HPDE6-E6E7 (cell line): ENCODE measurements around the gene RASSF5.

Experiments used
- DNase-seq: peaks from one replicate; pipeline ENCODE4 v3.0.0; 2011; ENCODE audit warnings: missing footprints; ENCODE audit errors: extremely low spot score

Gene RASSF5, protein sequence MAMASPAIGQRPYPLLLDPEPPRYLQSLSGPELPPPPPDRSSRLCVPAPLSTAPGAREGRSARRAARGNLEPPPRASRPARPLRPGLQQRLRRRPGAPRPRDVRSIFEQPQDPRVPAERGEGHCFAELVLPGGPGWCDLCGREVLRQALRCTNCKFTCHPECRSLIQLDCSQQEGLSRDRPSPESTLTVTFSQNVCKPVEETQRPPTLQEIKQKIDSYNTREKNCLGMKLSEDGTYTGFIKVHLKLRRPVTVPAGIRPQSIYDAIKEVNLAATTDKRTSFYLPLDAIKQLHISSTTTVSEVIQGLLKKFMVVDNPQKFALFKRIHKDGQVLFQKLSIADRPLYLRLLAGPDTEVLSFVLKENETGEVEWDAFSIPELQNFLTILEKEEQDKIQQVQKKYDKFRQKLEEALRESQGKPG

DNA sequence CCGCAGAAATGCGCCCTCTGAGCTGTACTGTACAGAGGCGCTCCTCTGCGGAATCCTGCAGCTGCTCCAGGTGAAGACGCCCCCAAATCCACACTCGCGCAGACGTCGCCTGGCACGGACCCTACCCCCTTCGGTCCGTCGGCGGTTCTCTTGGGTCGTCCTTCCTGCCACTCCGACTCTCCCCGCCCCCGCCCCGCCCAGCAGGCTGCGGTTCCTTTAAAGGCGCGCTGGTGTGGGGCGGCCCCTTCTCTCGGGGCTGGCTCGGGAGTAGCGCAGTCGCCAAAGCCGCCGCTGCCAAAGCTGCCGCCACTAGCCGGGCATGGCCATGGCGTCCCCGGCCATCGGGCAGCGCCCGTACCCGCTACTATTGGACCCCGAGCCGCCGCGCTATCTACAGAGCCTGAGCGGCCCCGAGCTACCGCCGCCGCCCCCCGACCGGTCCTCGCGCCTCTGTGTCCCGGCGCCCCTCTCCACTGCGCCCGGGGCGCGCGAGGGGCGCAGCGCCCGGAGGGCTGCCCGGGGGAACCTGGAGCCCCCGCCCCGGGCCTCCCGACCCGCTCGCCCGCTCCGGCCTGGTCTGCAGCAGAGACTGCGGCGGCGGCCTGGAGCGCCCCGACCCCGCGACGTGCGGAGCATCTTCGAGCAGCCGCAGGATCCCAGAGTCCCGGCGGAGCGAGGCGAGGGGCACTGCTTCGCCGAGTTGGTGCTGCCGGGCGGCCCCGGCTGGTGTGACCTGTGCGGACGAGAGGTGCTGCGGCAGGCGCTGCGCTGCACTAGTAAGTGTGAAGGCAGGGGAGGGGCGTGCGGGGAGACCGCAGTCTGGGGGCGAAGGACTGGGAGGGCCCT, at the start of gene RASSF5:
RASSF5 (plus strand) TSS at position 248 of the 846 bp plus-strand sequence; CDS start at position 320, 72 bp downstream.
- DNase-seq = peak; percentile 76

- DNase-seq = no peak
Observed at GRCh38 chr1:206459703-206460102, 47.6 kb upstream of the RASSF5 start.

- no peak for DNase-seq
Observed at GRCh38 chr1:206460836-206461426, 46.4 kb upstream of the RASSF5 start.

DNA sequence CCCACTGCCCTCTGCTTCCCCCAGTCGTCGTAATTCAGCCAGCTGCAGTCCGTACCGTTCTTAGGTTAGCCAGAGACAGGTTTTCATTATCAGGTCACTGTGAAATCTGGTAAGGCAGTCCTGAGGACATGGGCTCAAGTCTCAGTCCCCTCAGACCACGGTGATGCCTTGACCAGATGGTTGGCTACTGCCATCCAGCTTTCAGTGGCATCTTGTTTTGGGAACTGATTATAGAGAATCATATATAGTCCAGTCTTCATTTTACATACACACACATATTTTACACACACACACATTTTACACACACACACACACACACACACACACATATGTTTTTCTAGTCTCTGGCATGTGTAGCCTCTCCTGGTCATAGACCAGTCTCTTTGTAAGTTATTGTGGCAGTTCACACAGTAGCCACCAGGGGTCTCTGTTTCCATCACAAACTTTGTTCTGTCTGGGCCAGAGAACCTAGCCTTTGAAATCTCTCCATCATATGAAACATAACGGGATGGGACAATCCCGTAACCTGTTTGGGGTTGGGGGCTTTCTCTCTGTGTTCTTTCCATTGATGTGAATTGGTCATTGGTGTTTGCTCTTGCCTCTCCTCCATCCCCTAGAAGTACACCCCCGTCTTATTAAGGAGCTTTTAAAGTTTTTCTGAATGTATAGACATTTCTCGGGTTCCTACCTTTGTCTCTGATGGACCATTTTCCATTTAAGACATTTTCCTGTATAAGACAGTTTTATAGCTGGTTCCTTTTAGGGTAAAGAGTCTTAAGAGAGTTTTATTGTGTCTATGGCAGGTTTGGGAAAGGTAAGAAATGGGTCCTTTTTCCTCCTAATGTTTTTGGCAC, 45.5 kb upstream of the RASSF5 start:
- DNase-seq = peak; percentile 57

- DNase-seq = no peak
Observed at GRCh38 chr1:206463137-206463536, 44.2 kb upstream of the RASSF5 start.

DNA sequence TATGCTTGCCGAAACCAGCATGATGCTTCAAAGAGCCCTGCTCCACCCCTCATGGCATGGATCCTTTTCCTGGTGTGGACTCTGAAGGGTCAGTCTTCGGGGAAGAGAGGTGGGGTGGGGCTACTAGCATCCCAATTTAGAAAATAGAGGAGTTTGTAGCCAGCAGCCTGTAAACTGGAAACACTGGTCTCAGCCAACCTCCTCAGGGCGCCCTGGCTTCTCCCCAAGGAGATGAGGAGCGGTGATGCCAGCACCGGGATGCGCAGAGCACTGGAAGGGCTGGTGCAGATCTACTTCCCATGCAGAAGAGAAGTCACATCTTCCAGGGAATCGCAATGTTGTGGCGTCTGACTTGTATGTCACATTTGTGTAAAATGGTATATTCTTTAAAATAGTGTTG, 43.4 kb upstream of the RASSF5 start:
- DNase-seq = no peak

GRCh38 chr1:206464456-206464964, 42.8 kb upstream of the RASSF5 start:
- peak; percentile 41 for DNase-seq

GRCh38 chr1:206465951-206466350, 41.4 kb upstream of the RASSF5 start:
- no peak for DNase-seq

DNA sequence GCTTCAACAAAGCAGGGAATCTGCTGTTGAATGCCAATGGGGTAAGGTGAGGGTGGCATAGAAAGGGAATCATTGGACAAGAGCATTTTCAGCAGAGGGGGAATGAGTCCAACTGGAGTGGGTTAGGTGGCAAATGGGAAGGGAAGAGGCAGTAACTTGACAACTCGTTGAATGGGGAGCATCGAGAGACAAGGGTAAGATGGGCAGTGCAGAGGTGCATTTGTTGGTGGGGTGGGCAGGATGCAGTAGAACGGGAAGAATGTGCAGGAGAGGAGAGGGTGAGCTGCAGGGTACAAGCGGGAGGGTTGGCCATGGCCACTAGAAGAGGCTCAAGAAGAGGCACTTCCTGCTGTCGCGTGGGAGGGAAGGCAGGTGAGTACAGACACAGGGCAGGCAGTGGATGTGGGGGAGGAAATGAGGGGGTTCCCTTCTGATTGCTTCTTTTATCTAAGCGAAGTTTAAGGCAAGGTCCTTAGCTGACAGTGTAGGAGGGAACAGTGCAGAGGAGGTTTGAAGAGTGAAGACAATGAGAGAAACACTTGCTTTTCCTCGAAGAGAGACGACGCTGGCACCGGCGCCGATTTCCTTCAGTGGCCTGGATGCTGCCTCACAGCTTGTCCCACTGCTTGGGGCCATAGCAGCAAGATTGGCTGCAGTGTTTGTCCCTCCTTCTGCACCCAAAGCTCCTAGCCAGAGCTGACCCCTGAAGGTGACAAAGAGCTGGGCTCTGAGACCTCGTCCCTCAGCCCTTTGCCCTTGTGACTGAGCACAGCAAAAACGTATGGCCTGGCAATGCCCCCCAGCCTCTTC, 40.3 kb upstream of the RASSF5 start:
- no peak for DNase-seq

GRCh38 chr1:206467915-206468314, 39.4 kb upstream of the RASSF5 start:
- DNase-seq = no peak

- no peak for DNase-seq
Observed at GRCh38 chr1:206468571-206468970, 38.8 kb upstream of the RASSF5 start.

DNA sequence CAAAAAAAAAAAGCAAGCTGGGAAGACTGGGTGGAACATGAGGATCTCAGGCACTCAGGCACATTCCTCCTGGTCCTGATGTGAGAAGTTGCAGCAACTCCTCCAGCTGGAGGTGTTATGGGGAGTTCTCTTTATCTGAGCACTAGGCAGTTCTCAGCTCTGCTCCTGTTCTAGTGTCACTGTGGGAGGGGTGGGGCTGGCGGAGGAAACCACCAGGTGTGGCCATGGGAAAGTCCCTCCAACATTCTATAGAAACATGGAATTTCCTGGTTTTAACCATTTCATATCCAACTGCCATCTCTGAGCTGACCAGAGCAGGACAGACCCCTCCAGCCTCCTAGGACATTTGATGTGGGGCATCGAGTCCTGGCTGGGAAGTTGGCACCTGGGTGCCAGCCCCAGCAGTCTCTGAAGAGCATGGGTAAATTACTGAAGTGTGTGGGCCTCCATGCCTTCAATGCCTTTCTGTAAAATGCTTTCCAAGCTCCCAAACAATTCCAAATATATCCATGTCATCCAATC, 37.9 kb upstream of the RASSF5 start:
- no peak for DNase-seq

- peak; percentile 76 for DNase-seq
Observed at GRCh38 chr1:206469933-206470691, 37.2 kb upstream of the RASSF5 start, which contains the start of gene IKBKE. TSS of gene IKBKE (plus strand) at chr1:206470476. CDS start at chr1:206473228, 2,752 bp downstream.

- DNase-seq = no peak
Observed at GRCh38 chr1:206470692-206471414, 36.5 kb upstream of the RASSF5 start.

GRCh38 chr1:206471415-206471801, 35.9 kb upstream of the RASSF5 start:
- no peak for DNase-seq

- DNase-seq = no peak
Observed at GRCh38 chr1:206472024-206472423, 35.3 kb upstream of the RASSF5 start.

- DNase-seq = no peak
Observed at GRCh38 chr1:206472454-206472853, 34.9 kb upstream of the RASSF5 start.

- no peak for DNase-seq
Observed at GRCh38 chr1:206472886-206473285, 34.4 kb upstream of the RASSF5 start.

GRCh38 chr1:206476058-206476457, 31.3 kb upstream of the RASSF5 start:
- no peak for DNase-seq
